Gastroesophageal sphincter (tissue), 3 donors: ENCODE results near the gene CEP41.

Experiments used
- CTCF ChIP-seq, 4 experiments: fragments of 200-600 bp in 2 of 4; fragments of 450-650 bp in 2 of 4; sonication (generic) in 1 of 4; IDR thresholded peaks; one replicate each; pipeline ENCODE4 v1.5.1; 2017 to 2019; ENCODE audit warnings: antibody characterized with exemption in 4 of 4, mild to moderate bottlenecking in 2 of 4, moderate library complexity in 2 of 4
- EP300 ChIP-seq: sonication (generic); formaldehyde crosslinking; IDR thresholded peaks from one replicate; pipeline ENCODE4 v1.6.1; 2017; ENCODE audit warnings: antibody characterized with exemption, mild to moderate bottlenecking
- POLR2A ChIP-seq, 2 donors: fragments of 450-650 bp; IDR thresholded peaks; one replicate each; pipeline ENCODE4 v1.6.1; 2017; ENCODE audit warnings: antibody characterized with exemption in 2 of 2, mild to moderate bottlenecking in 2 of 2, moderate library complexity in 1 of 2
- POLR2AphosphoS5 ChIP-seq: sonication (generic); formaldehyde crosslinking; IDR thresholded peaks from one replicate; pipeline ENCODE4 v1.6.1; 2017; ENCODE audit warnings: antibody characterized with exemption

GRCh38 chr7:130387628-130388403 is 53.0 kb downstream of the CEP41 start:
- TF ChIP-seq CTCF (IDR thresholded peaks at IDR 0.05) (no peak), POLR2AphosphoS5 (no peak), POLR2A (IDR thresholded peaks at IDR 0.05) (no peak), EP300 (no peak)
